Vagina (tissue), 2 donors: ENCODE measurements around the gene SCN2A. TPM values are rescaled to one million over a fixed set of nuclear protein-coding genes. Genes with fewer than 3 reads are reported as not detected.

Source experiments
- DNase-seq, 2 donors: peaks; one replicate each; pipeline ENCODE4 v3.0.0-alpha.2; 2017; ENCODE audit errors: extremely low spot score in 2 of 2
- H3K27ac ChIP-seq: fragments of 200-600 bp; sonication (generic); one replicate; pipeline ENCODE4 v1.5.1; 2019
- H3K27me3 ChIP-seq: fragments of 200-600 bp; sonication (generic); one replicate; pipeline ENCODE4 v1.5.1; 2019
- H3K36me3 ChIP-seq, 2 donors: fragments of 200-600 bp; sonication (generic); one replicate each; pipeline ENCODE4 v1.5.1; 2017 to 2019
- H3K4me1 ChIP-seq: fragments of 200-600 bp; sonication (generic); one replicate; pipeline ENCODE4 v1.5.1; 2019
- H3K4me3 ChIP-seq, 2 donors: fragments of 200-600 bp; sonication (generic); 1 replicate in 1 of 2; 2 replicates in 1 of 2; pipeline ENCODE4 v1.5.1; 2016 to 2019
- H3K9me3 ChIP-seq: fragments of 200-600 bp; sonication (generic); one replicate; pipeline ENCODE4 v1.5.1; 2019
- POLR2A ChIP-seq, 2 donors: fragments of 450-650 bp; IDR thresholded peaks; one replicate each; pipeline ENCODE4 v1.6.1; 2017; ENCODE audit warnings: antibody characterized with exemption in 2 of 2, mild to moderate bottlenecking in 2 of 2, moderate library complexity in 2 of 2
- POLR2AphosphoS5 ChIP-seq, 2 donors: sonication (generic); formaldehyde crosslinking; IDR thresholded peaks; one replicate each; pipeline ENCODE4 v1.9.0; 2017; ENCODE audit warnings: antibody characterized with exemption in 2 of 2, mild to moderate bottlenecking in 2 of 2, low read depth in 1 of 2; ENCODE audit not compliant: insufficient read depth in 1 of 2
- intact Hi-C: fragments of 100-400 bp; cut with DNase I; formaldehyde crosslinking; loops from one replicate; pipeline ENCODE4 v1.15.1; 2023
- total RNA-seq: library from RNA; depleted of rRNA; stranded (reverse); fragments of >200 nt; gene quantifications from one replicate; pipeline ENCODE4 v1.2.3, GENCODE V29; 2016
- TF ChIP-seq, protein P1 (sequence below), 3 experiments: fragments of 450-650 bp in 2 of 3; fragments of 200-600 bp in 1 of 3; sonication (generic) in 1 of 3; IDR thresholded peaks; one replicate each; pipeline ENCODE4 v1.5.1; 2017 to 2019; ENCODE audit warnings: antibody characterized with exemption in 3 of 3, mild to moderate bottlenecking in 2 of 3, moderate library complexity in 2 of 3

The SCN2A gene
- total RNA-seq, 1 donor from 2014 or later, result 1.2 TPM

DNA sequence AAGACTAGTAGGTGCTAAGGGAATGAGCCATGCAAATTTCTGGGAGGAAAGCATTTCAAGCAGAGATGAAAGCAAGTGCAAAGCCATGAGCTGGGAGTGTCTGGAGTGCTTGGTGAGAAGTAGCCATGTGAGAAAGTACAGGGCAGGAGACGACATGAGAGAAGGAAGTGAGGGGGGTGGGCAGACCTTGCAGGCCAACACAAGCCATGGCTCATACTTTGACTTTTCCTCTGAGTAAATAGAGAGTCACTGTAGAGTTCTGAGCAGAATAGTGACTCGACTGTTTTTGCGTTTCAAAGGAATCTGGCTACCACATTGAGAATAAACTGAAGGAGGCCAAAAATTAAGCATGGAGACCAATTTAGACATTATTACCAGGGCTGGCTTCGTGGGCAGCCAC is 42.2 kb downstream of the SCN2A start:
- no peak overlapping the region for H3K27ac ChIP-seq
- no peaks in the 10 kb centered on the region for H3K27me3 ChIP-seq
- no peaks in the 10 kb centered on the region for H3K4me1 ChIP-seq
- no peaks in the 10 kb centered on the region for H3K36me3 ChIP-seq
- DNase-seq, result no peak
- no peaks in the 10 kb centered on the region for H3K9me3 ChIP-seq
- TF ChIP-seq, protein P1, sequence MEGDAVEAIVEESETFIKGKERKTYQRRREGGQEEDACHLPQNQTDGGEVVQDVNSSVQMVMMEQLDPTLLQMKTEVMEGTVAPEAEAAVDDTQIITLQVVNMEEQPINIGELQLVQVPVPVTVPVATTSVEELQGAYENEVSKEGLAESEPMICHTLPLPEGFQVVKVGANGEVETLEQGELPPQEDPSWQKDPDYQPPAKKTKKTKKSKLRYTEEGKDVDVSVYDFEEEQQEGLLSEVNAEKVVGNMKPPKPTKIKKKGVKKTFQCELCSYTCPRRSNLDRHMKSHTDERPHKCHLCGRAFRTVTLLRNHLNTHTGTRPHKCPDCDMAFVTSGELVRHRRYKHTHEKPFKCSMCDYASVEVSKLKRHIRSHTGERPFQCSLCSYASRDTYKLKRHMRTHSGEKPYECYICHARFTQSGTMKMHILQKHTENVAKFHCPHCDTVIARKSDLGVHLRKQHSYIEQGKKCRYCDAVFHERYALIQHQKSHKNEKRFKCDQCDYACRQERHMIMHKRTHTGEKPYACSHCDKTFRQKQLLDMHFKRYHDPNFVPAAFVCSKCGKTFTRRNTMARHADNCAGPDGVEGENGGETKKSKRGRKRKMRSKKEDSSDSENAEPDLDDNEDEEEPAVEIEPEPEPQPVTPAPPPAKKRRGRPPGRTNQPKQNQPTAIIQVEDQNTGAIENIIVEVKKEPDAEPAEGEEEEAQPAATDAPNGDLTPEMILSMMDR (IDR thresholded peaks at IDR 0.05), result no peak
- no peak for TF ChIP-seq POLR2A (IDR thresholded peaks at IDR 0.05)
- no peak for TF ChIP-seq POLR2AphosphoS5 (IDR thresholded peaks at IDR 0.05; ENCODE audit: insufficient read depth in 1 of 2, low read depth in 1 of 2)
- intact Hi-C loops, result no loop called here
- no peak overlapping the region for H3K4me3 ChIP-seq

DNA sequence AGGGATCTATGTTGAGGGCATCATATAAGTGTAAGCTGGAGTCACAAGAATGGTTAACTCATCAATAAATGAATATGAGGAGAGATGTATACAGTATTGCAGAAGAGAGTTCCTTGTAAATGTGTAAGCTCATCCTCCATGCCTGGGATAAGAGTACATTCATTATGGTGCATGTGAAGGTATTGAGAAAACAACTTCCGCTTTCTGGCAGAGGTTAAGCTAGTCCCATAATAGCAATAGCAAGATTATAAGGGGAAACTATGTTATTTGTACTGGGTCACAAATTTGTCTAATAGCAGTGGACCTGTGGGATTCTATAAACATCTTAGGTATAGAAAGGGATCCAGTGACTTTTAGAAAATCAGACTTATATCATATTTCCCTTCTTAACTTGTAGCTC is 44.1 kb downstream of the SCN2A start:
- no peak for DNase-seq
- TF ChIP-seq POLR2A (IDR thresholded peaks at IDR 0.05) (no peak), POLR2AphosphoS5 (IDR thresholded peaks at IDR 0.05; ENCODE audit: insufficient read depth in 1 of 2, low read depth in 1 of 2) (no peak)
- TF ChIP-seq, protein P1 (IDR thresholded peaks at IDR 0.05), result no peak
- no peaks in the 10 kb centered on the region for H3K36me3 ChIP-seq
- no peak overlapping the region for H3K27ac ChIP-seq
- H3K9me3 ChIP-seq, result no peaks in the 10 kb centered on the region
- intact Hi-C loops, result no loop called here
- H3K4me1 ChIP-seq, result no peaks in the 10 kb centered on the region
- no peaks in the 10 kb centered on the region for H3K27me3 ChIP-seq
- no peak overlapping the region for H3K4me3 ChIP-seq

DNA sequence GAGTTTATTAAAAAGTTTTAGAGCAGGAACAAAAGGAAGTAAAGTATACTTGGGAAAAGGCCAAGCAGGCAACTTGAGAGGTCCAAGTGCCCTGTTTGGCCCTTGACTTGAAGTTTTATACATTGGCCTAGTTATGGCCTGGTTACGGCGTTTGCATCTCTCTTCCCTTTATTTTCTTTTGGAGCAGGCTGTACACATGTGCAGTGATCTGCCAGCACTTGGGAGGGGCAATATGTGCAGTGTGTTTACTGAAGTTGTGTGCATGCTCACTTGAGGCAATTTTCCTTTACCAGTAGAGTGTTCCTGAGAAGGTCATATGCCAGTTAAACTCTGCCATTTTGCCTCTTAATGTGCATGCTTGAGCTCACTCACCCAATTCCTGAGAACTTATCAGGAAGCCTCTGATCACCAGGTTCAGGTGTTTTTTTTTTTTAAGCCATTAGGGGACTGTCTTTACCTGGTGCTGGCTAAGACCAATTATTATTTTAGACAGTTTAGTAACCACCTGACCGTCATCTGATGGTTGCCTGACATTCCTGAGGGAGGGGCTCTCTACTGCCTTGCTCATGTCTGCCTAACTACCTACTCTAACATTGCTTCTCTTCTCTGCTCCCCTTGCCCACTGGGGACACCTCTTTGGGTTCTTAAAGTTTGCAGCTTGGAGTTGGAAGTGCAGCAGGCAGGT is 48.0 kb downstream of the SCN2A start:
- no peak overlapping the region for H3K4me3 ChIP-seq
- H3K27ac ChIP-seq, result no peak overlapping the region
- H3K9me3 ChIP-seq, result no peaks in the 10 kb centered on the region
- TF ChIP-seq, protein P1 (IDR thresholded peaks at IDR 0.05), result no peak
- TF ChIP-seq POLR2A (IDR thresholded peaks at IDR 0.05), result no peak
- no peak for TF ChIP-seq POLR2AphosphoS5 (IDR thresholded peaks at IDR 0.05; ENCODE audit: insufficient read depth in 1 of 2, low read depth in 1 of 2)
- no peaks in the 10 kb centered on the region for H3K4me1 ChIP-seq
- intact Hi-C loops, result no loop called here
- no peak for DNase-seq
- H3K36me3 ChIP-seq, result no peaks in the 10 kb centered on the region
- H3K27me3 ChIP-seq, result no peaks in the 10 kb centered on the region

DNA sequence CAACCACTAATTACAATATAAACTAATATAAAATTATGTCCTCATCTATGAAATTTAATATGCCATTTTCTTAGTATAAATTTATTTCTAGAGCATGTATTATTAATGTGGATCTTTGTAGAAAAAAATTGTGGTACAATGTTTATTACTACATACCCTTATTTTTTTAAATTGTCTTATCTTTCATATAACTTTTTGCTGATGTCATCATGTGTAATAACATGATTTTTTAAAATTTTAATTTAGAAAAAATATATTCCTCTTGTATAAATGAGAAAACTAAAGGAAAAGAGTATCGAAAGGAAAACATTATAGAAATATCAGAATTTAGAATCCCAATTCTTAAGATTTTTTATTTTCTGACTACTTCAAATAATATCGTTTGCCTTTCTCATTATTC is 49.9 kb downstream of the SCN2A start:
- Histone ChIP-seq H3K4me3 (no peak overlapping the region), H3K36me3 (no peaks in the 10 kb centered on the region), H3K4me1 (no peaks in the 10 kb centered on the region), H3K9me3 (no peaks in the 10 kb centered on the region), H3K27me3 (no peaks in the 10 kb centered on the region), H3K27ac (no peak overlapping the region)
- intact Hi-C loops, result no loop called here
- TF ChIP-seq, protein P1 (IDR thresholded peaks at IDR 0.05), result no peak
- TF ChIP-seq POLR2AphosphoS5 (IDR thresholded peaks at IDR 0.05; ENCODE audit: insufficient read depth in 1 of 2, low read depth in 1 of 2) (no peak), POLR2A (IDR thresholded peaks at IDR 0.05) (no peak)
- DNase-seq, result no peak
